ENCODE data around the gene RNF212.

- no peak for TF ChIP-seq CTCF (conservative IDR thresholded peaks at IDR 0.05; ENCODE audit: low read depth, low read length)
- TF ChIP-seq EZH2 (IDR thresholded peaks at IDR 0.05; ENCODE audit: low read length, unreplicated experiment): no peak
Measured at GRCh38 chr4:1048773-1049590, 64.4 kb downstream of the RNF212 start.
